ENCODE measurements around the gene APOL4.
"Not testable (repeated sequence)": the region's sequence is repeated elsewhere in the genome, so short reads cannot be mapped to it uniquely, and the experiment has no call there.

The APOL4 gene

GRCh38 chr22:36201630-36202319 is at the start of gene APOL4:
Gene APOL4, minus strand, starts transcription at chr22:36201809. Its CDS starts 75 bp downstream, at chr22:36201734.
- H3K4me3 ChIP-seq (ENCODE audit: low read length) = no peak within 1 kb of the TSS
- no peak for TF ChIP-seq ZNF274 (IDR thresholded peaks at IDR 0.05; ENCODE audit: low read depth, low read length)

GRCh38 chr22:36250292-36250960 is 48.8 kb upstream of the APOL4 start:
- H3K4me3 ChIP-seq (ENCODE audit: low read length) = not testable (repeated sequence)

DNA sequence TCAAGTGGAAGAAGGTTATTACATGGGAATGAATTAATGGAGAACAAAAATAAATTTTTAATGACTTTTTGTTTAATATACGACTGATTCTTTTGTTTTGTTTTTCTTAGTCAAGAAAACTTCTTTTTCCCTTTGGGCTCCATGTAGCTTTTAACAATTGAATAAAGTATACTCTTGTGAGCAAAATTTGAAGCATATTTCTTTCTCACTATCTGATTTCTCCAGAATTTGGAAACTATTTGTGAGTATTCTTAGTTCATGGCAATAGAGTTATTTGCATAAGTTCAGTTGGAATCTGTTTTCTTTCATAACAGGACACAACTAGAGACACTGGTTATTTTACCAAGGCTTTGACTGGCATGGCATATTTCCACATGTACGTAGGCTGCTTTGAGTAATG is 47.6 kb upstream of the APOL4 start:
- H3K4me3 ChIP-seq (ENCODE audit: low read length) = no peak overlapping the region
- TF ChIP-seq ZNF274 (IDR thresholded peaks at IDR 0.05; ENCODE audit: low read depth, low read length) = no peak

DNA sequence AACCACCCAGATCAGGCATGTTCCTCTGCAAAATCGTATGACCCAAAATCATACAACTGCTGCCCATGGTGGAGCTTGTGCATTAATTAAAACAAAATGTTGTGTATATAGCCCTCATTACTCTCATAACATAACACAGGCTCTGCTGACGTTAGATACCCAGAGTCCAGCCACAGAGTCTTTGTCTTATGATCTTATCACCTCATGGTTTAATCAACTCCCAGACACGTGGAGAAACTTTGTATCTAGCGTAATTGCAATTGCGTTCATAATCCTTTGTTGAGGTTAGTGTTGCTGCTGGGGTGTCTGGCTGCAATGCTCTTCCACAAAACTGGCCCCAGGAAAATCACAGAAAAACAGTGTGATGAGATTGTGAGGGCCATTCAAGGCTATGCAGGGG is 46.3 kb upstream of the APOL4 start:
- H3K4me3 ChIP-seq (ENCODE audit: low read length) = no peak overlapping the region
- TF ChIP-seq ZNF274 (IDR thresholded peaks at IDR 0.05; ENCODE audit: low read depth, low read length) = no peak

- no peak overlapping the region for H3K4me3 ChIP-seq (ENCODE audit: low read length)
- no peak for TF ChIP-seq ZNF274 (IDR thresholded peaks at IDR 0.05; ENCODE audit: low read depth, low read length)
Observed at GRCh38 chr22:36246718-36247117, 45.1 kb upstream of the APOL4 start.

- TF ChIP-seq ZNF274 (IDR thresholded peaks at IDR 0.05; ENCODE audit: low read depth, low read length) = no peak
- no peak overlapping the region for H3K4me3 ChIP-seq (ENCODE audit: low read length)
Observed at GRCh38 chr22:36245805-36246356, 44.3 kb upstream of the APOL4 start.

- no peak for TF ChIP-seq ZNF274 (IDR thresholded peaks at IDR 0.05; ENCODE audit: low read depth, low read length)
- no peak overlapping the region for H3K4me3 ChIP-seq (ENCODE audit: low read length)
Observed at GRCh38 chr22:36244522-36245391, 43.1 kb upstream of the APOL4 start.

- TF ChIP-seq ZNF274 (IDR thresholded peaks at IDR 0.05; ENCODE audit: low read depth, low read length) = no peak
- H3K4me3 ChIP-seq (ENCODE audit: low read length) = no peak overlapping the region
Observed at GRCh38 chr22:36243986-36244385, 42.4 kb upstream of the APOL4 start.

DNA sequence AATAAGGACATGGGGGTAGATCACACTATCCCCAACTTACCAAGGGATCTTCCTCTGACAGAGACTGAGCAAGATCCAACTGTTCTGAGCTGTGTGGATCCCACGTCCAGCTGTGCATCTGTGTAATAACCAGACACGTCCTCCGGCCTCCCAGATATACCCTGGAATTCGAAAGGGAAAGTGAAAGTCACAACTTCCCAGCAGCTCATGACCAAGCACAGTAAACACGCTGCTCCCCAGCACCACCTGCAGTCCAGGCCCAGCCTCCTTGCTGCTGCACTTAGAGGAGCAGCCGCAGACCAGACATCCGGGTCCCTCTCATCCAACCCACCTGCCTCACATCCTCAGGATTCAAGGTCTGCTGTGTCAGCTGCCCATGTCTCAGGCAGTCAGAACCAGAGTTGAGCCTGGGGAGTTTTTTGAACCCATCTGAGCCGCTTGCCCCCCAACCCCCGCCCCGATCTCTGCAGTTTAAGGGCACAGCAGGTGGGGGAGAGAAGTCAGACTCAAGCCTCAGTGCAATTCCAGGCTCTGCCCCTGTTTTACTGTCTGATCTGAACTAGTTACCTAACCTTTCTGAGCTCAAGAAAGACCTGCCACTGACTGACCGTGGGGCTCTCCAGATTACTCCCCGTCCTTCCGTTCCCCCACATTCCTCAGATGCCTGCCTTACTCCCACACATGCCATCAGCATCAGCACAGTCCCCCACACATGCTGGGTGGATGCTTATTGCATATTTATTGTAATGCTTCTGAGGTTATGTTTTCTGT is 38.0 kb upstream of the APOL4 start, which contains the start of gene APOL2:
APOL2 (minus strand) TSS at position 127 of the 771 bp plus-strand sequence. CDS start 6,365 bp downstream, outside the sequence.
- H3K4me3 ChIP-seq (ENCODE audit: low read length) = peak within 1 kb of the TSS; percentile 90
- no peak for TF ChIP-seq ZNF274 (IDR thresholded peaks at IDR 0.05; ENCODE audit: low read depth, low read length)

- no peak for TF ChIP-seq ZNF274 (IDR thresholded peaks at IDR 0.05; ENCODE audit: low read depth, low read length)
- peak overlapping the region; percentile 90 for H3K4me3 ChIP-seq (ENCODE audit: low read length)
Observed at GRCh38 chr22:36239150-36239400, 37.5 kb upstream of the APOL4 start.

DNA sequence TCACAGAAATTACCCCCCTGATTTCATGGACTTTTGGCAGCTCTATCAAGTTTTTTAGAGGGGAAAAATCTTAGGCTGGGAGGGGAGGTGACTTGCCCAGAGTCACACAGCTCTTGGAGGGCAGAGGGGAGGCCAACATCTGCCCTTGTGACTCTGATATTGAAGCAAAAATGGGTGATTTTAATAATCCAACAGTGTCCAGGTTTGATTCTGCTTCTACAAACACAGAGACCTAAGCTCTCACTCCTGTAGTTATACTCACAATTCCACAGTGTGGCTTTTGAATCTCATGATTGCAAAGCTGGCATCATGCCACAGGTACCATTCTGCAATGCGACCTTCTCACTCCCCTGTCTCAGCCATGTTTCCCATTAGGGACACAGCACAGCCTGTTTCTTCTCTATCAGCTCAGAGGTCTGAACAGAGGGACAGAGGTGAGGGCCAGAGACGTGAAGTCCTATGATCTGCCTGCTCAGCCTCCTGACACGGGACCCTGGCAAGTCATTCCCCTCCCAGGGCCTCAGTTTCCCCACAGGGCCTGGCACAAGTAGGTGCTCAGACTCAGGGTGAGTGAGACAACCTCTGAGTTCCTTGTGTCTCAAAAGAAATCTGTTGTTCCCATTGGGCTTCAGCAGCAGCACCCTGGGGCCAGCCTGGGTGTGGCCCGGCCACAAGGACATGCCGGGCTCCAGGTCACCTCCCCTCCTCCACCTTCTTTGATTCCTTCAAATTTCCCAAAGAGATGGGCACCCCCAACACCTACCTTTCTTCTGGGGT is 37.0 kb upstream of the APOL4 start:
- TF ChIP-seq ZNF274 (IDR thresholded peaks at IDR 0.05; ENCODE audit: low read depth, low read length) = no peak
- H3K4me3 ChIP-seq (ENCODE audit: low read length) = peak overlapping the region; percentile 90

DNA sequence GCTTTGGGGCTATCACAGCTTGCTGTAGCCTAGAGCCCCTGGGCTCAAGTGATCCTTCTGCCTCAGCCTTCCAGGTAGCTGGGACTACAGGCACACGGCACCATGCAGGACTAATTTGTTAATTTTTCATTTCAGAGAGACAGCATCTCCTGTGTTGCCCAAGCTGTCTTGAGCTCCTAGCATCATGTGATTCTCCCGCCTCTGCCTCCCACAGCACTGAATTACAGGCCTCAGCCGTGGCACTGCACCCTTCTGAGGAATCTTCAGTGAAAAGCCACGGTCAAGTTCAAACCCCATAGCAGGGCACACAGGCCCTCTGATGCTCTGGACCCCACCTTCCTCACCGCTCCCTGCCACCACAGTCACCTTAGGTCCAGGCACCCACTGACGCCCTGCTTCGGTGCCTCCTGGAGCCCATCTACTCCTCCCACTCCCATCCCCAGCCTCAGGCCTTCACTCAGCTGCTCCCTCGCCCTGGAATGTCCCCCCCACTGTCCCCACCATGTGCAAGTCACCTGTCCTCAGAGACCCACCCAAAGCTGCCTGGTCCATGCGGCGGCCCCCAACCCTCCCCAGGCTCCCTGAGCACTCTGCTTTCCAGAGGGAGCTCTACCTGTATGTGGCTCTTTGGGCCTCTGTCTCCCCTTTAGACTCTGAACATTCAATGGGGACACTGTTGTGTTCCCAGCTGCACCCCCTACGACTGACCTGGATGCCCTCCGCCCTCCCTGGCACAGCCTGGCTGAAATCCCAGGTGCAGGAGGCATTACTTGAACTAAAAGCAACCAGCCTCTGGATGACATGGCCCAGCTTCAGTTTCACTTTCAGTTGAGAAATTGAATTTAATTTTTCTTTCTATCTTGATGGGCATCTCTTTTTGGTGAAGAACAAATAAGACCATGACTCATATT is 36.1 kb upstream of the APOL4 start:
- H3K4me3 ChIP-seq (ENCODE audit: low read length) = peak overlapping the region; percentile 90; the same call in 1 of the 2 replicates
- TF ChIP-seq ZNF274 (IDR thresholded peaks at IDR 0.05; ENCODE audit: low read depth, low read length) = no peak

All from GM08714 (cell line).